Body of pancreas (tissue), 4 donors: ENCODE results near the gene TRIM28. TPM values are rescaled to one million over a fixed set of nuclear protein-coding genes. Genes with fewer than 3 reads are reported as not detected.

Source experiments
- ATAC-seq: fragments of 150-250 bp; one replicate; pipeline ENCODE4 v1.9.1; 2016
- DNase-seq, 4 donors: peaks; one replicate each; pipeline ENCODE4 v3.0.0-alpha.2; 2019
- H3K27ac ChIP-seq, 4 donors: fragments of 200-600 bp; sonication (generic); 1 replicate in 3 of 4; 2 replicates in 1 of 4; pipeline versions ENCODE4 v1.5.1 to v1.6.1; 2016 to 2019; ENCODE audit warnings: mild to moderate bottlenecking in 1 of 4, mixed read lengths in 1 of 4, moderate library complexity in 1 of 4
- H3K27me3 ChIP-seq, 2 donors: fragments of 200-600 bp; sonication (generic); one replicate each; pipeline ENCODE4 v1.6.0; 2016; ENCODE audit warnings: mild to moderate bottlenecking in 1 of 2
- H3K36me3 ChIP-seq, 2 donors: fragments of 200-600 bp; sonication (generic); replicated peaks in 1 of 2; 2 replicates each; pipeline ENCODE4 v1.5.1; 2016; ENCODE audit warnings: low read depth in 2 of 2; ENCODE audit not compliant: insufficient read depth in 1 of 2
- H3K4me1 ChIP-seq: fragments of 200-600 bp; sonication (generic); one replicate; pipeline ENCODE4 v1.6.0; 2016
- H3K4me3 ChIP-seq, 2 donors: fragments of 200-600 bp; sonication (generic); 1 replicate in 1 of 2; 2 replicates in 1 of 2; pipeline ENCODE4 v1.5.1; 2016 to 2019
- H3K9me3 ChIP-seq, 3 donors: fragments of 200-600 bp; sonication (generic); 1 replicate in 2 of 3; 2 replicates in 1 of 3; pipeline ENCODE4 v1.5.1; 2016
- POLR2A ChIP-seq, 3 donors: fragments of 450-650 bp; IDR thresholded peaks; one replicate each; pipeline ENCODE4 v1.6.1; 2016; ENCODE audit warnings: antibody characterized with exemption in 3 of 3, mild to moderate bottlenecking in 2 of 3
- WGBS, 2 donors: methylation state at CpG; one replicate each; pipeline ENCODE4 v1.1.5; 2017; 5-methylcytosine and 5-hydroxymethylcytosine counted together
- intact Hi-C: fragments of 100-400 bp; cut with DNase I; formaldehyde crosslinking; loops from one replicate; pipeline ENCODE4 v1.15.1; 2023
- total RNA-seq, 2 donors: library from RNA; depleted of rRNA; stranded (reverse); fragments of >200 nt; gene quantifications; one replicate each; pipeline ENCODE4 v1.1.0, GENCODE V29; 2016
- TF ChIP-seq, protein P1 (sequence below), 7 experiments: fragments of 450-650 bp in 4 of 7; fragments of 200-600 bp in 3 of 7; sonication (generic) in 3 of 7; IDR thresholded peaks; one replicate each; pipeline ENCODE4 v1.5.1; 2016 to 2019; ENCODE audit warnings: antibody characterized with exemption in 7 of 7

The TRIM28 gene
- total RNA-seq, 2 donors from 2014 or later = 244 to 273 TPM

GRCh38 chr19:58581227-58582141 is 37.6 kb downstream of the TRIM28 start:
- H3K9me3 ChIP-seq = no peaks in the 10 kb centered on the region

DNA sequence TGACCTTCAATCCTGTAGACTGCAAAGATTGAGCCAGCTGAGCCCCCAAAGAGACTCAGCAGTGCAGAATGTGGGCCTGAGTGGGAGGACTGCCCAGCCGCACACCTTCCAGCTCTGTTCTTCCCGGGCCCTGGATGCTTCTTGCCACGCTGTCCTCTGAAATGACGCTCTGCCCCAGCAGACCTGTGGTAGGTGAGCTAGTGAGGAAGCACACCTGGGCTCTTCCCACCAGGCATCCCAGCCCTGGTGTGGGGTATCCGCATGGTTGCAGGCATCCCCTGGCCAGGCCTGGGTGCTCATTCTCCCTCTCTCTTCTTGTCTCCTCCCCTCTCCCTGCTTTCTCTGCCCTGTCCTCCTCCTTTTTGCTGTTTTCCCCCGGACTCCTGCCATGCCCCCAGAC is 39.1 kb downstream of the TRIM28 start:
- Histone ChIP-seq H3K9me3 (no peaks in the 10 kb centered on the region), H3K36me3 (peaks cover 0 to 3% of the 10 kb centered on the region in 2 donors), H3K27ac (peak overlapping the region in 1 of 4 donors; percentile 6), H3K27me3 (no peaks in the 10 kb centered on the region), H3K4me1 (peaks cover 23% of the 10 kb centered on the region), H3K4me3 (no peak overlapping the region)
- 66 to 73% methylated on average over 6 of the region's 6 CpGs for WGBS, 2 donors
- intact Hi-C loops = no loop called here
- TF ChIP-seq POLR2A (IDR thresholded peaks at IDR 0.05) = no peak
- TF ChIP-seq, protein P1, sequence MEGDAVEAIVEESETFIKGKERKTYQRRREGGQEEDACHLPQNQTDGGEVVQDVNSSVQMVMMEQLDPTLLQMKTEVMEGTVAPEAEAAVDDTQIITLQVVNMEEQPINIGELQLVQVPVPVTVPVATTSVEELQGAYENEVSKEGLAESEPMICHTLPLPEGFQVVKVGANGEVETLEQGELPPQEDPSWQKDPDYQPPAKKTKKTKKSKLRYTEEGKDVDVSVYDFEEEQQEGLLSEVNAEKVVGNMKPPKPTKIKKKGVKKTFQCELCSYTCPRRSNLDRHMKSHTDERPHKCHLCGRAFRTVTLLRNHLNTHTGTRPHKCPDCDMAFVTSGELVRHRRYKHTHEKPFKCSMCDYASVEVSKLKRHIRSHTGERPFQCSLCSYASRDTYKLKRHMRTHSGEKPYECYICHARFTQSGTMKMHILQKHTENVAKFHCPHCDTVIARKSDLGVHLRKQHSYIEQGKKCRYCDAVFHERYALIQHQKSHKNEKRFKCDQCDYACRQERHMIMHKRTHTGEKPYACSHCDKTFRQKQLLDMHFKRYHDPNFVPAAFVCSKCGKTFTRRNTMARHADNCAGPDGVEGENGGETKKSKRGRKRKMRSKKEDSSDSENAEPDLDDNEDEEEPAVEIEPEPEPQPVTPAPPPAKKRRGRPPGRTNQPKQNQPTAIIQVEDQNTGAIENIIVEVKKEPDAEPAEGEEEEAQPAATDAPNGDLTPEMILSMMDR (IDR thresholded peaks at IDR 0.05) = no peak
- DNase-seq = peak in 1 of 4 donors; percentile 13
- no peak for ATAC-seq

More at GRCh38 chr19:58581227-58582141, 37.6 kb downstream of the TRIM28 start:
- Histone ChIP-seq H3K4me3 (no peak overlapping the region), H3K36me3 (peaks cover 0 to 3% of the 10 kb centered on the region in 2 donors), H3K27ac (peak overlapping the region in 1 of 4 donors; percentile 14), H3K27me3 (no peaks in the 10 kb centered on the region), H3K4me1 (peaks cover 32% of the 10 kb centered on the region)
- intact Hi-C loops = no loop called here
- ATAC-seq (peak; percentile 90), DNase-seq (peak; percentile 75 to 85 (median 81))
- 72 to 91% methylated on average over 29 to 62 of the region's 62 CpGs for WGBS, 2 donors
- no peak for TF ChIP-seq POLR2A (IDR thresholded peaks at IDR 0.05)
- TF ChIP-seq, protein P1 (IDR thresholded peaks at IDR 0.05) = peak; percentile 49 to 90 (median 72)

- Histone ChIP-seq H3K9me3 (no peaks in the 10 kb centered on the region), H3K4me1 (peaks cover 23% of the 10 kb centered on the region), H3K27me3 (no peaks in the 10 kb centered on the region), H3K36me3 (peaks cover 0 to 3% of the 10 kb centered on the region in 2 donors), H3K4me3 (no peak overlapping the region), H3K27ac (no peak overlapping the region)
- DNase-seq (no peak), ATAC-seq (no peak)
- WGBS, 2 donors = 77 to 91% methylated on average over 9 of the region's 9 CpGs
- intact Hi-C loops = no loop called here
- TF ChIP-seq POLR2A (IDR thresholded peaks at IDR 0.05) = no peak
- TF ChIP-seq, protein P1 (IDR thresholded peaks at IDR 0.05) = no peak
These were observed 40.9 kb downstream of the TRIM28 start for GRCh38 chr19:58584498-58585441.

- Histone ChIP-seq H3K27ac (no peak overlapping the region), H3K27me3 (no peaks in the 10 kb centered on the region), H3K9me3 (no peaks in the 10 kb centered on the region), H3K4me3 (no peak overlapping the region), H3K36me3 (peaks cover 0 to 3% of the 10 kb centered on the region in 2 donors), H3K4me1 (peaks cover 23% of the 10 kb centered on the region)
- intact Hi-C loops = no loop called here
- no peak for ATAC-seq
- no peak for TF ChIP-seq POLR2A (IDR thresholded peaks at IDR 0.05)
- TF ChIP-seq, protein P1 (IDR thresholded peaks at IDR 0.05) = no peak
- WGBS, 2 donors = 74 to 81% methylated on average over 6 of the region's 6 CpGs
- no peak for DNase-seq
These were observed 41.7 kb downstream of the TRIM28 start for GRCh38 chr19:58585442-58586132.
